GM21786 (cell line): ENCODE results near the gene DIP2C.
"Not testable (repeated sequence)": the region's sequence is repeated elsewhere in the genome, so short reads cannot be mapped to it uniquely, and the experiment has no call there.

ENCODE experiments used
- ATAC-seq: cut with Tn5 transposase; IDR thresholded peaks from one replicate; pipeline ENCODE4 v1.9.1; 2021; ENCODE audit not compliant: unreplicated experiment

DIP2C gene

DNA sequence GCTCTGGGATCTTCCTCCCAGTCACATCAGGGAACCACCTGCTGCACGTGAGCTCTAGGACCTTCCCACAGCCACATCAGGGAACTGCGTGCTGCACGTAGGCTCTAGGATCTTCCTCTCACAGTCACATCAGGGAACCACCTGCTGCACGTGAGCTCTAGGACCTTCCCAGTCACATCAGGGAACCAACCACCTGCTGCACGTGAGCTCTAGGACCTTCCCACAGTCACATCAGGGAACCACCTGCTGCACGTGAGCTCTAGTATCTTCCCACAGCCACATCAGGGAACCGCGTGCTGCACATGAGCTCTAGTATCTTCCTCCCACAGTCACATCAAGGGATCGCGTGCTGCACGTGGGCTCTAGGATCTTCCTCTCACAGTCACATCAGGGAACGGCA lies 229.7 kb downstream of the DIP2C start:
- no peak for ATAC-seq

DNA sequence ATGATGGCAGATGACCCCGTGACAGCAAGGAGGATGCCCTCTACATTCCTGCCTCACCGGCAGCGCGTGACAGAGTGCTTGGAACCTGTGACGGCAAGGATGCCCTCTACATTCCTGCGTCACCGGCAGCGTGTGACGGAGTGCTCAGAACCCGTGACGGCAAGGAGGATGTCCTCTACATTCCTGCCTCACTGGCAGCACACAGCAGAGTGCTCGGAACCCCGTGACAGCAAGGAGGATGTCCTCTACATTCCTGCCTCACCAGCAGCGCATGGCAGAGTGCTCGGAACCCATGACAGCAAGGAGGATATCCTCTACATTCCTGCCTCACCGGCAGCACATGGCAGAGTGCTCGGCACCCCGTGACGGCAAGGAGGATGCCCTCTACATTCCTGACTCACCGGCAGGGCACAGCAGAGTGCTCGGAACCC lies 231.0 kb downstream of the DIP2C start:
- ATAC-seq = no peak

DNA sequence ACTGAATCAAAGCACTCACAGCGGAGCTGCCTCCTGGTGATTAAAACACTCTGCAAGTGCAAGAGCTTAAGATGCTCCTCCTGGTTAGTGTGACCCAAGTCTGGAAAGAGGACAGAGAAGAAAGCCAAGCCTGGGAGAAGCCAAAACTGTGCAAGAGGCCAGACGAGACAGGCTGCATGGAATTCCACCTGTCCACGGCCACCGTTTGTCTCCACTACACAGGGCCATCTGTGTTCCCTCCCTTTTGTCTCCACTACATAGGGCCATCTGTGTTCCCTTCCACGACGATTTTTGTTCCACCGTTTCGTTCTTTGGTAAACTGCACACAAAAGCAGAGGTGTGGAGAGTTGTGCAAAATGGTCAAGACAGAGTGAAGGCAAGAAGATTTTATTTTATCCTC lies 233.0 kb downstream of the DIP2C start:
- no peak for ATAC-seq

DNA sequence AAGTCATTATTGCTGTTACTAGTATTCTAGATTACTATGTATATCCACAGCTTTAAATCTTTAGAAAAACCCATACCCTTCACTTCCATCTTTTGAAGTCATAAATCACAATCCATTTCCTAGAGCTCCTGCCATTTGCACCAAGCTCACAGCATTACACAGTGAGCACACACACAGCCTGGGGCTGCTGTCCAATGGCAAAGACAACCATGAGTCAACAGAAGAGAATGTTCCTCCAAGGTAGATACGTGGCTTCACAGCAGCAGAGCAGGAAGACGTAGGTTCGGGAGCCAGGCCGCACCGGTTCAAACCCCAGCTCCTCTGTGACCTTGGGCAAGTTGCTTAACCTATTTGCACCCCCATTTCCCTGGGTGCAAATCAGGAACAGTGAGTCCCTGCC lies 234.6 kb downstream of the DIP2C start:
- no peak for ATAC-seq

DNA sequence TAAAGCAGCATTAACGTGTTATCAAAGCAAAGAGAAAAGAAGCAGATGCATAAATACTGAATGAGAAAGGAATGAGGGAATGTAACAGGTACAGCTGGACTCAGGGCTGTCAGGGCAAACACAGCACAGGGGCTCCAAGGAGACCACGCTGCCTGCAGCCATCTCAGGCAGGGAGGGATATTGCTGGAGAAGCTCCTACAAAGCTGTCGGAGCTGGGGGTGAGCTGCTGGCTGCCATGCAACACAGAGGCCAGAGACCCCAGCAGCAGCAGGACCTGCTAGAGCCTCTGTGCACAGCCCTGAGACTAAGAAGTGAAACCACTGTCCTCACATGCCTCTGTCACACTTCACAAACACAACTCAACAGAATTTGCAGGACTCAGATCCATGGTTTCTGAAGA lies 235.8 kb downstream of the DIP2C start:
- no peak for ATAC-seq

DNA sequence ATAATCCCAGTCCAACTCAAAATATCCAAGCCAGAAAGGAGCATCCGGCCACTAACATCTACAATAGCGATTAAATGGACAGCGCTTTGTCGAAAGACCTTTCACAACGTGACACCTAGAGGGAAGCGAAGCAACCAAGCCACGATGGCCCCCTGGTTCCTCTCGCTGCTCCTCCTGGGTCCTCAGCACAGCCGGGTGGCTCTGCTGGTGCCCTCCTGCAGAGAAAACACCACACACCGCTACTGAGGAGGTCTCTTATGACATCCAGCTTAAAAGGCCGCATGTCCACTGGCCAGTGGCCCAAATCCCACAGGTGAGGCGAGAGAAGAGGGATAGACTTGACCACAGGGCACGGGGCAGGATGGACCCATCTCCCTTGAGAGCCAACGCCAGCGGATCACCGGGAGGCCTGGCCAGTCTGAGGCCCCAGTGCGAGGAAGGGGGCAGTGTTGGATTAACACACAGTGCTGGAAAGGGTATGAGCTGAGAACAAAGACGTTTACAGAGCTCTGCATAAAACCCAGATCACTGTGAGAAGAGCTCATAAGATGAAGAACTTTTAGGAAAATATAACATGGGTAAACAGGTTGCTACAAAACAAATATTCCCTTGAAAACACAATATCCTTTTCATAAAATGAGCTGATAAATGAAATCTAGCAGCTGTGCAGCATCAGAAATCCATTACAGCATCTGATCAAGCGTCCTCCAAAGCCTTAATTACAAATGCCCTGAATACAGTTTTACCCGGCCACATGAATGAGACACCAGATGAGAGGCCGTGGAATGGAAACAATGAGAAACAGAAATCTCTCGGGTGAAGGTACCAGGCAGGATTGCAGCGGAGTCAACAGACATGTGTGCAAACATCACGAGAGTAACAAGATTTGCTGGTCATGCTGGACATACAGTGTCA lies 236.7 kb downstream of the DIP2C start:
- no peak for ATAC-seq

DNA sequence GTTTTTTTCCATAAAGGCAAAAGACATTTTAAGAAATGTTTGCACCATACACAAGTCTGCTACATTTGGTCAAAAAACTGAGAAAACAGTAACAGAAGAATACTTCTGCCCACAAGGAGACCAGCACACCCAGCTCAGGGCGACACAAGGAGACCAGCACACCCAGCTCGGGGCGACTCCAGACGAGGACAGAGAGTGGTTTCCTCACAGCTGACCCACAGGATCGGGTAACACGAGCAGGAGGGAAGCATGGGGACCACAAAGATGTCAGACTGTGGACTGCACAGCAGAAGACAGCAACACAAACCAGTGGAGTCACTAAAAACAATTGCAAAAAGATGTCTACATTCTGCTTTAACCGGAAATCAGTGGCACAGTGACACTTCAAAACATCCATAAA lies 237.6 kb downstream of the DIP2C start:
- no peak for ATAC-seq

DNA sequence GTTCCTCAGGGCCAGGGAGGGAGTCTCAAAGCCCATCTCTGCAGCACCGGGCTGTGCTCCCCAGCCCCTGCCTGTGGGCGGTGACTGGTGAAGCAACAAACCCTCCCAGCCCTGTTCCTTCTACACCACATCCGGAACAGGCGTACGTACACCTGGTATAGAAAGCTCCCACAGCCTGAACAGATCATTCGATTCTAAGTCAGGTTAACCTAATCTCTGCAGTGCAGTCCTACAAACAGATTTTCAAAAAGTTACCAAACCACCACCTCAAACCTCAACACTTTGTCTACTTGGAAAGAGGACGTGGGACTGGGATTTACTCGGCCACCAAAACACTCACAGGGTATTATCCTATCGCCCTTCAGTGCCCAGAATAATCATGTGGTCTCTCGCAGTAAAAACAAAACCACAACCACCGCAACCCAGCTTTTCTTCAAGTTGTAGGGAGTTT lies 238.4 kb downstream of the DIP2C start:
- ATAC-seq = peak; percentile 90

DNA sequence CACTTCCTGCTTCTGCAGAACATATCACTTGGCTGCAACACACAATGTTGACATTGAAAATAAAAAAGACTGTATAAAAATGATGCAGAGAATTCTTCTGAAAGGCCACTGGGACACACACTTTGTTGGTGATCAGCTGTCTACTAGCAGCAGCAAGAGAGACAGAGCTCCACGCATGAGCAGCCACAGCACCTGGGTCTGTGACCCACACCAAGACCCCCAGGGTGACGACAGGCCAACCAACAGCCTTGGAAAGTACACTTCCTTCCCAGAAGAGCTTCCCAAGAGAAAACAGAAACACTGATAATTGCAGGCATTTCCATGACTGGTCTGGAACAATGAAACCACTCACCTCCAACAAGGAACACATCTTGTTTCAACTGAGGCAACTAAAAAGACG lies 239.0 kb downstream of the DIP2C start:
- no peak for ATAC-seq

DNA sequence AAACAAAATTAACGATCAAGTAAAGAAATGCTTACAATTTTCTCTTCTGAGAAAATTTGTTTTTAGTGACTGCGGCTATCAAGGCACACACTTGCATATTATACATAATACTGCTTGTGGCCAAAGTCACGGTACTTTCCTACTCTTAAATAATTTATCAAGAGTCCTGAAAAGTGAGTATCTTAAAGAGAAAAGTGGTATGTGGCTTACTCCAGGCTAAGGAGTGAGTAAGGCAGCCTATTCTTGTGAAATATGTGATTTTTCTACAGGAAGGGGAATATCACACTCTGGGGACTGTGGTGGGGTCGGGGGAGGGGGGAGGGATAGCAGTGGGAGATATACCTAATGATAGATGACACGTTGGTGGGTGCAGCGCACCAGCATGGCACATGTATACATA lies 240.1 kb downstream of the DIP2C start:
- not testable (repeated sequence) for ATAC-seq

DNA sequence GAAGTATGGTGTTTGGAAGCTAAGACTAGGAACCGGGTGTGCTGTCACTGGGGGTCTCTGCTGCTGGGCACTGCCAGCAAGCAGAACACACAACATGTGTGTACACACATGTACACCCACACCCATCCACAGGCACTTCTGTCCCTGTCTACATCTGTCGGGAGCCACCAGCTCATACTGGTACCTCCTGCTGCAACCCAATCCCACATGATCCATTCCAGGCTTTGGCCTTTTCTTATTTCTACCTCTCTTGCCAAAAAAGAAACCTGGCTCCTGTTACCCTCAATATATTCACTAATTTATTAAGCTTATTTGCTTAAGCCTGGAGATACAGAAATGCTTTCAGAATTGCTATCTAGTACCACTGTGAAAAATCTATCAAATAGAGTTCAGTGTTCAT lies 246.0 kb downstream of the DIP2C start:
- no peak for ATAC-seq

DNA sequence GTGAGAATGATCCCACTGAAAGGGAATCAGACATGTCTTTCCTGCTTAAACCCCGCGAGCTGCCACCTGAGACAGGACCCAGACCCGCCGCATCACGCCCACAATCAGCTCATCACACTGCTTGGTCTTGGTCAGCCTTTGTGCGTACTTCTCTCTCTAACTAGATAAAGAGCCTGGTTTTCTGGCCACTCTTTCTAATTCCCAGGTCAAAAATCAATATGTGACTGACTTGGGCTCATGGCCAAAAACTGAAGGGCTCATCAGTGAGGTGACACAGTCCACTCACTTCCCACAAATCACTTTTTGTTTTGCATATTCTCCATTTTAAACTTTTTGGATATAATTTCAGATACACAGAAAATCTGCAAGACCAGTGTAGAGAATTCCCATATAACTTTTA lies 247.3 kb downstream of the DIP2C start:
- no peak for ATAC-seq

DNA sequence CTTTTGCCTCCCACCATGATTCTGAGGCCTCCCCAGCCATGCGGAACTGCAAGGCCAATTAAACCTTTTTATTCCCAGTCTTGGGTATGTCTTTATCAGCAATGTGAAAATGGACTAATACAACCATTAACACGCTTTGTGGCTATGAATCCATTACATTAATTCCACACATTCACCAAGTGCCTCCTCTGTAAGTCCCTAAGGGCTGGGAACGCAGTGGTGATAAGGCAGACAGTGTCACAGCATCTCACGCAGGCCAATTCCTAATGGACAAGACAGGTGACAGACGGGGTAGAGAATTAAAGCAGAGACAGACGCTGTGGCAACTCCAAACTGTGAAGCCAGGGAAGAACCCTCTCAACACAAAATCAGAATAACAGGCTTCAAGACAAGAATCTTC lies 247.8 kb downstream of the DIP2C start:
- ATAC-seq = no peak

DNA sequence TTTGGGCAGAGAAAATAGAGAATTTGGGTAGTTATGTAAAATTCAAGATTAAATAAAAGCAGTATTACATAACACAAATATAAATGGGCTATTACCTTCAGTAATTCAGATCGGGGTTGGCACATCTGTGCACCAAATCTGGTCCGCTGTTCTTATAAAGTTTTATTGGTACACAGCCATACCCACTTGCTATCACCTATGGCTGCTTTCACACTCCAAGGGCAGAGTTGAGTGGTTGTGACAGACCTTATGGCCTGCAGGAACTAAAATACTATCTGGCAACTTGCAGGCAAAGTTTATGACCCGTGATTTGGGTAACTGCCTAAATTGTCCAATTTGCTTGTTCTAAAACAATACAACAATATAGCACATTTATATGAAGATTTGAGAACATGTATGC lies 249.3 kb downstream of the DIP2C start:
- no peak for ATAC-seq

DNA sequence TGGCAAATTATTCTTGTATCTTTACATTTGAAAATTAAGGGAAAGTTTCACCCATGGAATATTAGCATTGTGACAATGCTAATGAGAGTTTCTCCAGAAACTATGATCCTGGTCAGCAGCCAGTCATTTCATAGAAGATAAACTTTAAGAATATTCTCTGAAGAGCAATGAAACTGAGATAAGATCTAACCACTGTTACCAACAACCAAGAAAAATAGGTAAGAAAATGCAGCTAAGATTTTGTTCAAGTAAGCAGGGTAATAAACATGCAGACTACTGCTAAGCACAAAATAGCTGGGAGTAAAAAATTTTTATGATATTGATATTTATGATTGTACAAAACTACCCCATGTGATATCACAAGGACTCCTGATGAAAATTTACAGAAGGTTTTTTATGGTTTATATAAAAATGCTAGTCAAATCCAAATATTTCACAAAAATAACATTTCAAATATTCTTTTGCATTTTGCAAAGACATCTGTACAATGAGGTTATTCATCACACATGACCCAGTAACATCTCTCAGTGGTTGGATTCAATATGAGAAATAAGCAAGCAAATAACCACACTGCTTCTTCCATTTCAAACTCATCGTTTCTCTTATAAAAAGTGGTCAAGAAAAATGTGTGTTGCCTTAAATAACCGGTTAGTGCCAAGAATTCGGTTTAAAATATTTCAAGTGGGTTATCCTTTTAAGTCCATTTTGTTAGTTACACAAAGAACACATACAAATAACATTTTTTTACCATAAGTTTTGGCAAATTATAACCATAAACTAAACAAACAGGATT lies 251.6 kb downstream of the DIP2C start:
- ATAC-seq = no peak

DNA sequence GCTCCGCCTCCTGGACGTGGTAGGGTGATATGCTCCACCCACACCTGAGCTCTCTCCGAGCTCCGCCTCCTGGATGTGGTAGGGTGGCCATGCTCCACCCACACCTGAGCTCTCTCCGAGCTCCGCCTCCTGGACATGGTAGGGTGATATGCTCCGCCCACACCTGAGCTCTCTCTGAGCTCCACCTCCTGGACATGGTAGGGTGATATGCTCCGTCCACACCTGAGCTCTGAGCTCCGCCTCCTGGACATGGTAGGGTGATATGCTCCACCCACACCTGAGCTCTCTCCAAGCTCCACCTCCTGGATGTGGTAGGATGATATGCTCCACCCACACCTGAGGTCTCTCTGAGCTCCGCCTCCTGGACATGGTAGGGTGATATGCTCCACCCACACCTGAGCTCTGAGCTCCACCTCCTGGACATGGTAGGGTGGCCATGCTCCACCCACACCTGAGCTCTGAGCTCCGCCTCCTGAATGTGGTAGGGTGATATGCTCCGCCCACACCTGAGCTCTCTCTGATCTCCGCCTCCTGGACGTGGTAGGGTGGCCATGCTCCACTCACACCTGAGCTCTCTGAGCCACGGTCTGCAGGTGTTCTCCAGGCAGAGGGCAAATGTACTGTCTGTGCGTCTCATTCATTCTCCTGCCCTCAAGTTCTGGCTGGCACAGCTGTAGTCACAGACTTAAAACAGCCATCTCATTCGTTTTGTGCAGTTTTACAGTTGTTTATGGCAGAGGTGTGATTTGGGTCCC lies 252.4 kb downstream of the DIP2C start:
- ATAC-seq = no peak

DNA sequence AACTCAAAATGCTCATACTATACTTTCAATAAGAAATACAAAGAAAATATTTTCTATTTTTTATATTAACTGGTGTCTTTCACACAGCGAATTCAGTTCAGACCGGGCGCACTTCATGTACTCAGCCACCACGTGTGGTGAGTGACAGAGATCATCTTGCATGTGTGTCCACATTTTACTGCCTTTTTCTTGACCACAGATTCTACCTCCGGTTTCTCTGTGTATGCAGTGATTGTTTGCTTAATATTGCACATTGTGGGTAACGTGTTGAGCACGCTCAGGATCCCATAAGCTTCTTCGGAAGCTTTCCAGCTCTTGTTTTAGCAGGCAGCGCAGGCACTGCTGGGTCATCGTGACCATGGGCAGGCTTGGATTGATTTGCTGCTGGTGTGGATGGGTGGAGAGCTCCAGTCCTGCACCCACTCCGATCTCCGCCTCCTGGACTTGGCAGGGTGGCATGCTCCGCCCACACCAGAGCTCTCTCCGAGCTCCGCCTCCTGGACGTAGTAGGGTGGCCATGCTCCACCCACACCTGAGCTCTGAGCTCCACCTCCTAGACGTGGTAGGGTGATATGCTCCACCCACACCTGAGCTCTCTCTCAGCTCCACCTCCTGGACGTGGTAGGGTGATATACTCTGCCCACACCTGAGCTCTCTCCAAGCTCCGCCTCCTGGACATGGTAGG lies 253.3 kb downstream of the DIP2C start:
- no peak for ATAC-seq

DNA sequence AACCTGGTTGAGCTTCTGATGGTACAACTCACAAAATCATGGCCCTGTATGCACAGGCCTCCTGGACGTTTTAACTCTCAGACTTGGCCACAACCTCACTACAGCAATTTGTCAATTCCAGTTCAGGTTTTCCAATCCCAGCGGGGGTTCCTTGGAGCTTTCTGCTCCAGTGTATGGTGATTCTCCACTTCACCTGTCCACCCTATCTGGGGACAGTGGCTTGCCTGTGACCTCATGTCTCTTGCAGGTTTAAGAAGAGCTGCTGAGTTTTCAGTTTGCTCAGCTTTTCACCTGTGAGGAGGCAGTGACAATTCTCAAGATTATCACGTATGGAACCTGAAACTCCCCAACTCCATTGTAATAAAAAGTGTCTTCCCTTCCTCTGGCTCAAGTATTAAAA lies 254.1 kb downstream of the DIP2C start:
- ATAC-seq = no peak

DNA sequence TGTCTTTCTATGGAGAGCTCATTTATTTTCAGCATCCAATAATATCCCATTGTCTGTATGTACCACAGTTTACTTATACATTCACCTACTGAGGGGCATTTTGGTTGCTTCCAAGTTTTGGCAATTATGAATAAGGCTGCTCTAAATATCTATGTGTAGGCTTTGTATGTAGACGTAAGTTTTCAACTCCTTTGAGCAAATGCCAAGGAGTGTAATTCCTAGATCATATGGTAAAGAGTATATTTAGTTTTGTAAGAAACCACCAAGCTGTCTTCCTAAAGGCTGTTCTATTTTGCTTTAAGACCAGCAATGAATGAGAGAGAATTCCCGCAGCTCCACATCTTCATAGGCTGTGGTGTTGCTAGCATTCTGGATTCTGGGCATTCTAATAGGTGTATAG lies 259.8 kb downstream of the DIP2C start:
- ATAC-seq = no peak

DNA sequence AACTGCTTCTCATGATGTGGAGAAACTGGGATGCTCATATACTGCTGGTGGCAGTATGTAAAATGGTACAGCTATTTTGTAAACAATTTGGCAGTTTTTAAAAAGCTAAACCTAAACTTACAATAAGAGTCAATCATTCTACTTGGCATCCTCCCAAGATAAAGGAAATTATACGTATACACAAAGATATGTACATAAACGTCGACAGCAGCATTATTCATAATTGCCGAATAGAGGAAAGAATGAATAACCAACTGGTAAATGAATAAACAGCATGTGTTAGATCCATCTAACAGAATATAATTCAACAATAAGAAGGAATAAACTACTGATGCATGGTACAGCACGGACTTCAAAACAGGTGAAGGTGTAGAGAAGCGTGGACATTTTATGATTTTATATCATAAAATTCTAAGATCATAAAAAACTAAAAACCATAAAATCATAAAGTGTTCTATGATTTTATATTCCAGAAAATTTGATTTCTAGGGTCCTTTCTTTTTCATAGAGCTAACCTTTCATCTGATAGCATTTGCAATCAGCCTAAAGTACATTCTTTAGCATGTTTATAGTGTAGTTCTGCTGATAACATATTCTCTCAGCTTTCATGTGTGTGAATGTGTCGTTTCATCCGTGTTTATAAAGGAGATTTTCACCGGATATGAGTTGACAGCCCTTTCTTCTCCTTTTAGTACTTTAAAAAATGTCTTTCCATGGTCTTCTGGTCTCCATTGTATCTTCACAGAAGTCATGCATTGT lies 261.5 kb downstream of the DIP2C start:
- no peak for ATAC-seq
